ENCODE measurements around the gene HNRNPM. TPM values are rescaled to one million over a fixed set of nuclear protein-coding genes. Genes with fewer than 3 reads are reported as not detected.

Gene HNRNPM
- total RNA-seq, 1 experiment from 2014 or later = 298 TPM

- RAD21 ChIA-PET (ENCODE audit: low non-redundant PET in 1 of 2, low total read pairs in 2 of 2, uncharacterized antibody in 2 of 2, unreplicated experiment in 2 of 2) = no interaction called here
- intact Hi-C loops (cut with micrococcal nuclease) = loop anchor here (10.0 kb wide), 1 partner anchor 91 kb away; no protein-coding TSS in a partner anchor
- peaks cover 30% of the 10 kb centered on the region; the same call in 1 of the 2 replicates for H4K20me1 ChIP-seq (ENCODE audit: insufficient read depth)
- peak overlapping the region; percentile 65 to 78 for H3K4me3 ChIP-seq (replicated peaks in 1 of 2; ENCODE audit: low read depth in 1 of 2, low read length in 2 of 2)
- H3K9me3 ChIP-seq (ENCODE audit: control insufficient read depth in 1 of 2, insufficient read depth in 1 of 2, low read depth in 1 of 2, low read length in 2 of 2) = no peaks in the 10 kb centered on the region
- H3K4me2 ChIP-seq (ENCODE audit: low read length) = peak overlapping the region; percentile 71
- DNase-seq (ENCODE audit: low read depth, low spot score) = no peak
- H3K9ac ChIP-seq (ENCODE audit: low read length) = peak overlapping the region; percentile 99
- H3K36me3 ChIP-seq (ENCODE audit: control insufficient read depth in 1 of 2, insufficient read depth in 2 of 2, low read length in 2 of 2) = peaks cover 18 to 19% of the 10 kb centered on the region in 2 experiments
- no peaks in the 10 kb centered on the region for H3K27me3 ChIP-seq (ENCODE audit: insufficient read depth, low read length)
- no peak overlapping the region for H2AFZ ChIP-seq (ENCODE audit: low read depth, low read length, poor library complexity, severe bottlenecking)
- H3K79me2 ChIP-seq (ENCODE audit: insufficient read depth, low read length) = peaks cover 58% of the 10 kb centered on the region
- no peaks in the 10 kb centered on the region for H3K9me2 ChIP-seq (ENCODE audit: insufficient read depth)
- CTCF ChIA-PET = interaction anchor here (1.1 kb wide), 1 partner anchor 91 kb away, joined by 3 read pairs; no protein-coding TSS in a partner anchor
- POLR2A ChIA-PET = interaction anchor here (1.0 kb wide), 1 partner anchor 10 kb away, joined by 3 read pairs; no protein-coding TSS in a partner anchor
- H3K27ac ChIP-seq (ENCODE audit: low read depth, low read length) = peak overlapping the region; percentile 98
- H3K4me1 ChIP-seq (ENCODE audit: control insufficient read depth in 1 of 2, insufficient read depth in 2 of 2, low read length in 2 of 2) = peaks cover 22 to 51% of the 10 kb centered on the region in 2 experiments
- peak; percentile 16 for ATAC-seq
- BruUV-seq (replicated peaks) = no TSS peak
- no peak for TF ChIP-seq ZBTB33 (IDR thresholded peaks at IDR 0.05; ENCODE audit: extremely low read depth, insufficient replicate concordance, low read length)
- 0 out of 2 replicates have a peak, but pooled peaks have one; percentile 6 for TF ChIP-seq ZFX (IDR thresholded peaks at IDR 0.05)
Measured at GRCh38 chr19:8445488-8446001, 770 bp downstream of the HNRNPM start.

GRCh38 chr19:8446061-8446709, 1.4 kb downstream of the HNRNPM start:
- ChIA-PET RAD21 (ENCODE audit: low non-redundant PET in 1 of 2, low total read pairs in 2 of 2, uncharacterized antibody in 2 of 2, unreplicated experiment in 2 of 2) (no interaction called here), POLR2A (interaction anchor here (0.6 to 1.0 kb wide), 2 partner anchors 10 to 517 kb away, joined by 3 to 4 read pairs; no protein-coding TSS in a partner anchor), CTCF (no interaction called here)
- ATAC-seq = no peak
- Histone ChIP-seq H3K79me2 (ENCODE audit: insufficient read depth, low read length) (peaks cover 64% of the 10 kb centered on the region), H3K36me3 (ENCODE audit: control insufficient read depth in 1 of 2, insufficient read depth in 2 of 2, low read length in 2 of 2) (peaks cover 18 to 19% of the 10 kb centered on the region in 2 experiments), H3K9me2 (ENCODE audit: insufficient read depth) (no peaks in the 10 kb centered on the region), H2AFZ (ENCODE audit: low read depth, low read length, poor library complexity, severe bottlenecking) (no peak overlapping the region), H3K4me3 (replicated peaks in 1 of 2; ENCODE audit: low read depth in 1 of 2, low read length in 2 of 2) (peak overlapping the region; percentile 65 to 78), H3K4me1 (ENCODE audit: control insufficient read depth in 1 of 2, insufficient read depth in 2 of 2, low read length in 2 of 2) (peaks cover 22 to 54% of the 10 kb centered on the region in 2 experiments), H3K27me3 (ENCODE audit: insufficient read depth, low read length) (no peaks in the 10 kb centered on the region), H3K4me2 (ENCODE audit: low read length) (peak overlapping the region; percentile 71), H4K20me1 (ENCODE audit: insufficient read depth) (peaks cover 32% of the 10 kb centered on the region; the same call in 1 of the 2 replicates), H3K27ac (ENCODE audit: low read depth, low read length) (peak overlapping the region; percentile 98), H3K9me3 (ENCODE audit: control insufficient read depth in 1 of 2, insufficient read depth in 1 of 2, low read depth in 1 of 2, low read length in 2 of 2) (no peaks in the 10 kb centered on the region), H3K9ac (ENCODE audit: low read length) (peak overlapping the region; percentile 99)
- DNase-seq (ENCODE audit: low read depth, low spot score) = no peak
- TF ChIP-seq RAD21 (IDR thresholded peaks at IDR 0.05; ENCODE audit: low read depth) = no peak
- TF ChIP-seq SRF (IDR thresholded peaks at IDR 0.05; ENCODE audit: low read depth) = no peak
- TF ChIP-seq SIN3A (IDR thresholded peaks at IDR 0.05; ENCODE audit: low read depth) = no peak
- TF ChIP-seq MAX (IDR thresholded peaks at IDR 0.05) = no peak
- no peak for TF ChIP-seq FOSL1 (IDR thresholded peaks at IDR 0.05; ENCODE audit: low read depth)
- no peak for TF ChIP-seq POLR2A (IDR thresholded peaks at IDR 0.05; ENCODE audit: borderline replicate concordance, extremely low read depth, insufficient read depth, insufficient read length)
- TF ChIP-seq CEBPB (IDR thresholded peaks at IDR 0.05; ENCODE audit: low read depth) = no peak
- no peak for TF ChIP-seq TCF7L2 (IDR thresholded peaks at IDR 0.05; ENCODE audit: borderline replicate concordance, extremely low read depth, insufficient read depth, insufficient read length)
- no peak for TF ChIP-seq ZFX (IDR thresholded peaks at IDR 0.05)
- no peak for TF ChIP-seq ZNF274 (IDR thresholded peaks at IDR 0.05; ENCODE audit: low read depth, low read length)
- no peak for TF ChIP-seq EZH2phosphoT487 (IDR thresholded peaks at IDR 0.05; ENCODE audit: borderline replicate concordance)
- TF ChIP-seq ATF3 (IDR thresholded peaks at IDR 0.05) = no peak
- TF ChIP-seq EZH2 (IDR thresholded peaks at IDR 0.05) = no peak
- TF ChIP-seq CTCF (IDR thresholded peaks at IDR 0.05 in 2 of 3, conservative IDR thresholded peaks at IDR 0.05 in 1 of 3; ENCODE audit: borderline replicate concordance in 1 of 3, insufficient read depth in 1 of 3, low read depth in 2 of 3, low read length in 2 of 3) = no peak
- intact Hi-C loops (cut with micrococcal nuclease) = loop anchor here (10.0 kb wide), 1 partner anchor 91 kb away; no protein-coding TSS in a partner anchor
- TSS peak; percentile 50 for BruUV-seq (replicated peaks)

Data from HCT116 (cell line).